UCSD-AML1 (cell line): ENCODE measurements around the gene TBL1X.
A peak's percentile ranks its signal among the peaks of the same experiment; 100 is the strongest.

ENCODE experiments used
- DNase-seq: peaks from one replicate; lab custom pipeline; 2025; ENCODE audit not compliant: unreplicated experiment; lab: John Stamatoyannopoulos, UW

Gene TBL1X

DNA sequence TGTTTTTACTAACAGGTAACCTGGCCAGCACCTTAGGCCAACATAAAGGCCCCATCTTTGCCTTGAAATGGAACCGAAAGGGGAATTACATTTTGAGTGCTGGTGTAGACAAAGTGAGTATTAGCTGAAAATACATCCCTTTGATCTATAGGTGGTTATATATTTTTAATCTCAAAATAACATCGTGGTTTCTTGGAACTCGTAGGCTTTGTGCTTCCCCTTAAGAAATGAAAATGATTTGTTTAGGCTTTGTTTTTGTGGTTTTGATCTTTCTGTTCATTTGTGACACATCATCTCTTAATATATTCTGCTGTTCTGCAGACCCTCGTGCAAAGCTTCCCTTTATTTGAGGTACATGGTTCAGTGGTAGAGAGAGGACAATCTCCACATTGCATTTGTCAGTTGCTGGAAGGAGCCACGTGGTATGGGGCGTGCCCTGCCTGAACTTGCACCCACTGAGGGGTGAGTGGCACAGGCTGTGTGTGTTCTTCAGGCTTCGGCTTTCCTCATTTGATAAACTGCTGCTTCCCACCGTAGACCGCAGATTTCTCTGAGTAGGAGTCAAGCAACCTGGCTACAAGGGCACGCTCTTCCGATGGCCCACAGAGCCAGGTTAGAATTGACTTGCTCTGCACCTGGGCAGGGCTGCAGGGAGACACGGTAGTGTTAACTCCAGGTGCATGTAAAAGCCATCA, 228.6 kb downstream of the TBL1X start:
- no peak for DNase-seq

DNA sequence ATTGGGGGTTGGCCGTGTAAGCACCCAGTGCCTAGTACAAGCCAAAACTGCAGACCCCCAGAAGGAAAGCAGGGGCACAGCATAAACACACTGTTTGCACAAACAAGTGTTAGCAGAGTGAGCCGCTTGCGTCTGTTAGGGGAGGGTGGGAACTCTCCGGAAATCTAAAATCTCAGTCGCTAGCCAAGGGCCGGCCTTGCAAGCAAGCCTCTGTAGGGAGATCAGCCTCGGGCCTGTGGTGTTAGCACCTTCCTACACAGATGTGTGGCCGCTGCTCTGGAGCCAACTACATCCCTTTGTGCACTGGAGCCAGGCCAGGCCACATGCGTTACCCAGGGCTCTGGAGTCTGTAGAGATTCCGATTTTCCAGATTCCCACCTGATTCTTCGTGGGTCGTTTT, 233.7 kb downstream of the TBL1X start:
- no peak for DNase-seq

DNA sequence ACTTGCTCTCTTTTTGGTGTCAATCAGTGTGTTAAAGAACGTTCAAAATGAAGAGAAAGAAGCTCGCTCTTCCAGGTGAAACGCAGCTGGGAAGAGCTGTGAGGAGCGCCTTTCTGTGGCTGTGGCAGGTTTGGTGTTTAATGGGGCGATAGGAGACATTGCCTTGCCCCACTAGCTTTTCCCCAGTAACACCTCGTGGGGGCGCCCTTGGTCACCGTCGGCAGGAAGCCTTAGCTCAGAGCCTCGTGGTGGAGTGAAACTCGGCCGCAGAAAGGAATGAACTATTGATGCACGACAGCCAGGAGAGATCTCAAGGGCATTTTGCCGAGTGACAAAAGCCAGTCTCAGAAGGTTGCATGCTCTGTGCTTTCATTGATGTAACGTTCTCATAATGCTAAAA, 235.7 kb downstream of the TBL1X start:
- no peak for DNase-seq

DNA sequence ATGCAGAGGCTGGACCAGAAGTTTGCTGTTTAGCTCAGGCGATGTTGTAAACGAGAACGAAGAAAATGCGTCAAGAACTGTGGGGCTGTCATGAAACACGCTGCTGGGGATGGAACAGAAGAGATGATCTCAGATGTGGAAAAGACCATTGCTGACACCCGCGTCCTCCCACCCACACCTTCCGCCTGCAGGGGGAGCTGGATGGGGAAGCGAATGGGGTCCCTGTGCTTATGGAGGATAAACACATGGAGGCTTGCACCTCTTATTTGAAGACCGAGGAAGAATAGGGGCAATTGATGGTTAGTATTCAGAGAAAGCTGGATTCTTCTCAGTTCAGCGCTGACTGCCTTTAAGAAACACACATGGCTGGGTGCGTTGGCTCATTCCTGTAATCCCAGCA, 236.9 kb downstream of the TBL1X start:
- DNase-seq: no peak

DNA sequence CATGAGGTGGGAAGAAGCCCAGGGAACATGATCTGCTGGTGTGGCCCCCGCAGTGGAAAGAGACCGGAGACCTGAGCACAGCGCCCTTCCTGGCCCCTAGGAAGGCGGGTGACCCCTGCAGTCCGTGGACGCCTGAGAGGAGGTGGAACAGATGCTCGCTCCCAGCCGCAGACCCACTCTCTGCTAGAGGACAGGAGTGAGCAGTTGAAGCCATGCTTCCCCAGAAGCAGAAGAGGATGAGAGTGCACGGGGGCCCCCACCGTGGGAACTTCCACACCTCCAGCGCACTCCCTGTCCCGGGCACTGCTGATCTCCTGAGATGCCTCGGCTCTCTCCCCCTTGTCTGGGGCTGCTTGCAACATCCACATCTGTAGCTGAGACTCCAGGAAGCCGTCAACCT, 238.5 kb downstream of the TBL1X start:
- DNase-seq: no peak

DNA sequence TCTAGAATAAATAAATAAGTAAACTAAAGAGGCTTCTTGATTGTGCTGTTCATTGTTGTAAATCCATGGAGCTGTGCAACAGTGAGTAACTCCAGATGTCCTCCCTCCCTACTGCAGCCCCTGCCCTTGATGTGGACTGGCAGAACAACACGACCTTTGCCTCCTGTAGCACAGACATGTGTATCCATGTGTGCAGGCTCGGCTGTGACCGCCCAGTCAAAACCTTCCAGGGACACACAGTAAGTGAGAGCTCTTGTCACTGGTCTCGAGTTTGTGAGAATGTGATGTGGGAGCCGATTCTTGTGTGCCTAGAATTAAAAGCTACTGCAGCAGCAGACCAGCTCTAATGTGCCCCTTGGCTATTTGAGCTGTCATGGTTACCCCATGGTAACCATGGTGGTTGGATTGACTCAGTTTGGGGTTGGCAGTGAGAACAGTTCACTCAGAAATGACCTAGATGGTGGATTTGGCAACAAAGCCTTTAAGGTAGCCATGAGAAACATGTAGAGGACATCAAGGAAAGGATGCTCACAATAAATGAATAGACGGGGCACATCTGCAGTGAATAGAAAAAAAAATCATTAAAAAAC, 240.1 kb downstream of the TBL1X start:
- DNase-seq: no peak

DNA sequence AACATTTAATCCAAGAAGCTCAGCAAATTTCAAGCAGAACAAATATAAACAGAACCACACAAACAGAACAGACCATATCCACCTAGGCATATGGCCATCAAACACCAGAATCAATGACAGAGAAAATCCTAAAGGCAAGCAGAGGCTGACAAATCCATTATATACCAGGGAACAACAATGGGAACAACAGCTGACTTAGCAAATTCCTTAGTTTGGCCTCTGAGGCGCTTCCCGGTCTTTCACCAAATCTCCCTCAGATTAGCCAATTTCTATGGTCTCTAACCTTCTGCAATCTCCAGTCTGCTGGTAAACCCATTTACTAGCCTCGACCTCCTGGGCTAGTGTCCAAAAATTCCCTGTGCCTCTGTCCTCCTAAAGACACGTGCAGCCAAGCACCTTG, 241.6 kb downstream of the TBL1X start:
- DNase-seq: no peak

DNA sequence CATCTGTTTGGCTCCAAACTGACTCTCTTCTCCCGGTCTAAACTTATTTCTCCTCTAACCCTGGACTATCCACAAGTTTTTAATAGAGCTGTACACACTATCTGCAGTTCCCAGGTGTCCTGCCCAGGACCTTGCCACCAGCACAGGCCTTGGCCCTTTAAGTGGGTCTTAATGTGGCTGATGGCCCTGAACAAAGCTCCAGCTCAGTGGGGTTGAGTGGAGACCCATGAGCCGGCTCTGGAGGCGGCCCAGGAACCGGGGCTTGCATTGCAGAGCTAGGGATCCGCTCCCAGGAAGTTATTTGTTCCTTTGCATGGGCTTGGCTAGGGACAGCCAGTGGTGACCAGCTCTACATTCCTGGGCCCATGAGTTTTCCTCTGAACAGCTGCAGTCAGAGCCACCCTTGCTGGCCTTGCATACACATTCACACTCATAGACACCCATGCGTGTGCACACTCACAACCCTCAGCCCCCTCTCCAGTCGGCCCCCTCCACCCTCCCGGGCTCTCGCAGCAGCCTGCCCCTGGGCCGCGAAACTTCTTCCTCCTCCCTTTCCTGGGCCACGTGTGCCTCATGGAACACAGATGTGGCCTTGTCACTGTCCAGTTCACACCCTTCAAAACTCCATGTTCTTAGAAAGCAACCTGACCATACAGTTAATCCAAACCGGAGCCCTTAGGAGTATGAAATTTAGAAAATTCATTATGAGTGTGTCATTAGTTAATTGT, 242.6 kb downstream of the TBL1X start:
- no peak for DNase-seq

DNA sequence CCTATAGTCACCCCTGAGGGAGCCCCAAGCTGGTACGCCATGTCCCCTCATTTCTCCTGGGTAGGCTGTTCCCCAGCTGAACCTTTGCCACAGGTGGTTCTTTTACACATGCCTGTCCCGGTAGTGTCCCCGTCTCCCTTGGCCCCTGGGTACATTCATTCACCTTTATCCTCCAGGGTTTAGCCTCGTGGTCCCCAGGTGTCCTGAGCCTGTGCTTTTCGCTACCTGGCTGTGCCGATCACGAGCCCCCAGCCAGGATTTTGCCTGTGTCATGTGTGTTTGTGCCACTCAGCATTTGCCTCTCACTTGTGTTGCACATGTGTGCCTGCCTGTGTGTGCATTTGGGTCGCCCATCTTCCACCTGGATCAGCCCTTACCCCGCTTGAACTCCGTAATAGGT, 243.2 kb downstream of the TBL1X start:
- DNase-seq: no peak

DNA sequence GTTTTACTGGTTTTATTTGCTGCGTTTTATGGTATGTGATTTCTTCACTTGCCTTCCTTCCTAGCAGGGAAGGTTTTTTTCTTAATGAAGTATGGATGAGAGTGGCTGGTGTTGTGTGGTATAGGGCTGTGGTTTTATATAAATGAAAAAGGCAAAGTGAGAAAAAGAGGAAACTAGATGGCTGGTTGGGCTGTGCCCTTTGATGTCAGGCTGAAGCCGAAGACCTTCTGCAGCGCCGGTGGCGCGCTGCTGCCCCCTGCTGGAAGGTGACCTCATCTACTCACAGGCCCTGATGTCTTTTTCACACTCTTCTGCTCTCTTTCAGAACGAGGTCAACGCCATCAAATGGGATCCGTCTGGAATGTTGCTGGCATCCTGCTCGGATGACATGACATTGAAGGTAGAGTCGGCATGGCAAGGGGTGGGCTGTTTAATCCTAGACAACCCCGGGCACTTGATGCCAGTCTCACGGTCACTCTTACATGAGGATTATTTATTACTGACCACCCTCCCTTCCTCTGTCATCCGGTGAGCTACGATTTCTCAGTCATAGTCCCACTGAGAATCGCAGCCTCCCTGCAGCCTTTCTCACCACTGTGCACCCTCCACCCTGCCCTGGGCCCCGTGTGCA, 244.2 kb downstream of the TBL1X start:
- DNase-seq: peak; percentile 82

DNA sequence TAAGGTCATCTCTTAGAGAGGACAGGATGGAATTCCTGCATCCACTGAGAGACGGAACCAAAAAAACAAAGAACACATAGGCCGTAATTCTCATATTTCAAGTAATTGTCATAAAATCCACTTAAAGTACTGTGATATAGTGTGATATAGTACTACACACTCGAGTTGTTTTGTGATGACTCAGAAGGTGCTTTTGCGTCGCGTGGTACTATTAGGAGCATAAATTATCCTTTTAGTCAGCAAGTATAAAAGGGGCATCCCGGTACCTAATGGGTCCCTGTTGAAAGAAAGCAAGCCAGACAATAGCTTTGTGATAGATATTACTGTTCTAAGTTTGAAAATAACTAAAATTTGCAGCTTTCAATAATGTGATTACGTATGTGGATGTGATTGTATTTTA, 245.5 kb downstream of the TBL1X start:
- no peak for DNase-seq

DNA sequence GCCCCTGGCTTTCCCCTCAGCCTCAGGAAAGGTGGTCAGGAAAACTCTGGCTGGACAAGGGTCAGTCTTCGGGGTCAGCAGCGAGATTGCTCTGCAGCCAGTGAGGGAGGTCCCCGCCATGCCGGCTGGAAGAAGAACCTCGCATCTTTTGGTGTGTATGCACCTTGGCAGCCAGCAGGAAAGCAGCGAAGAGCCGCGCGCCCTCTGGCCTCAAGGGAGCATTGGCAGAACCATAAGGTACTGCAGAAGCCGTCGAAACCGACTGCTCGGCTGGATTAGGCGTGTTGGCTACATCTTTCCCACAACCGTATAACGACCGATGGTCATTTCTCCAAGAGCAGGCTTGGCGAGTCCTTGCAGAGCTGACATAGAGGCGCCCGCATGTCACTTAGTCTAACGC, 252.5 kb downstream of the TBL1X start:
- DNase-seq: no peak

DNA sequence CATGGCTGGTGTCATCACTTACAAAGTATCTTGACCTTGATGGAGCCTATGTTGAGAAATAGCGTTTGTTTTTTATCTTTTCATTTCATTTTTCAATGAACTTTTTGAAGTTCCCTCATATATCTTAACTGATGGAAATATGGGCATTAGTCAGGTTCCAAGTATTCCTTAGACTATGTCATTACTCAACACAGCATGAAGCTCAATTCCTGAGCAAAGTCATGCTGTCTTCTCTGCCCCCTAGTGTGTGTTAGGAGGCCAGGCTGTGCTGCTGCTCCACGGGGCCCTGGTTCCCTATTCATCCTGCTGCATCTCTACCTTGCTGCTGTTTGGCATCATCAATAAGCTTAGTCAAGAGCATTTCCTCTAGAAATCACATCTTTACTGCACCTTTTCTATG, 259.9 kb downstream of the TBL1X start:
- no peak for DNase-seq

DNA sequence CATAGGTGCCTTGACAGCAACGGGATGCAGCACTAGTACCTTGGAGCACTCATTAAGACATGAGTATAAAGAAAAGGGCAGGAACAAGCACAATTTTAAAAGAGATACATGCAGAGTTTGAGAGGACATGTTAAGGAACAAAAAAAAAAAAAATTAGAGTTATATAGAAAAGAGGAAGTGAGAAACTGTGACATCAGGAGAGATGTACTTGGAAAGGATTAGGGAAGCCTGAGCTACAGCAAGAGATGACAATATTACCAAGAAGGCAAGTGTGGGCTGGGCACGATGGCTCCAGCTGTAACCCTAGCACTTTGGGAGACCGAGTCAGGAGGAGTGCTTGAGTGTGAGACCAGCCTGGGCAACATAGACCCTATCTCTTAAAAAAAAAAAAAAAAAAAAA, 263.4 kb downstream of the TBL1X start:
- no peak for DNase-seq

DNA sequence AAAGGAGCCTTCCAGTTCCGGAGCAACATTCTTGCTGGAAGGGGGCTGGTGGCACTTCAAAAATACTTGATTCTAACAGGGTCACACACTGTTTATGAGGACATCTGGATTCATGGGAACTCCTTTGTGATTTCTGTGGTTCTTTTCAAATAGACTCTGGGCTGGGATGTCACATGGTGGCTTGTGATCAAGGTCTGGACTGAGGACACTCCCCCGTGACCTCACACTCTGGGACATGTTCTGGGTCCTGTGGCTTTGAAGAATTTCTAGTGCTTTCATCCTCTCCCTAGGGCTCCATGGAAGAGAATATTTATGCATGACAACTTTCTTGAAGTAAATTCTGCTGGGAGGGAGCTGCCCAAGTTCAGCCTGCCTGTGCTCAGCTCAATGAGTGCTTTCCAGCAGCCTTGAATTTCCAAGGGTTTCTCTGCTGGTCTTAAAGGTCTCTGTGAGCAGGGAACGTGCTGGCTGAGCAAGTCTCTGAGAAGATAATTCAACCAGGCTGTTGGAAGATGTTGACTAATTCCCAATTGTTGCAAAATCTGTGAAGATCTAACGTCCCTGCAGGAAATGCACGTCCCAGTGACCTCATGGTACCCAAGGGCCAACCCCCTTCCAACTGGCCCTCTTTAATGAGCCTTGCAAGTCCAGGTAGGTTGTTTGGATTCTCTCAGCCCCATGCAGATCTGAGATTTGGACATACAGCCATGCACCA, 264.5 kb downstream of the TBL1X start:
- no peak for DNase-seq

DNA sequence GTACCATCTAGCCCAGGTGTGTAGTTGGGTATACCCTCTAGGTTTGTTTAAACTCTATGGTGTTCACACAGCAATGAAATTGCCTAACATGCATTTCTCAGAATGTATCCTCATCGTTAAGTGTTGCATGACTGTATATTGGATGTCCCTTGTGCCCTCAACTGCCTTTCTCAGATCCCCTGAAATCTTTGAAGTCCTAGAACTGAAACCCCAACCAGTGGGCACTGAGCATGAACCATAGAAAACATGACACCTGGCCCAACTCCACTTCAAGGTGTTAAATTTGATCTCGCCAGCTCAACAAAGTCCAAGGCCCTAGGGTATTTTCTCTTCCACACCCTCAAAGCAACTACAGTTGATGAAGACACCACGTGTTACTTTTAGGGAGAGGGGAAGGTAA, 265.2 kb downstream of the TBL1X start:
- no peak for DNase-seq

DNA sequence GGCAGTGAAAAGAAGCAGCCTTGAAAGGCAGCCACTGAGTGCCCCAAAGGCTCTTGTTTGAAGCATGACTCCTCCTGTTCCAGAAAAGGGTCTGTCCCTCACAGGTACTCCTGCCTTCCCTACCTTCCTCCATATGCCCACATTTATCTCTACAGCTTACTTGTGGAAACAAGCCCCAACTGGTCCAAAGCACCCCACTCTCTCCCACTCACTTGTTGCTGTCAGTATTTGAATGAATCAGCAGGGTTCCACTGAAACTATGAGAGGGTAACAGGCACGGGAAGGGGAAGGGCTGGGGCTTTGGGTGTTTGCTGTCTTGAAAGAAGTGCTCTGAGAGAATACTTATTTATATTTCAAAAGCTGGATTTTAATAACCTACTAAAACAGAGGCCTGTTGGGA, 265.9 kb downstream of the TBL1X start:
- no peak for DNase-seq

DNA sequence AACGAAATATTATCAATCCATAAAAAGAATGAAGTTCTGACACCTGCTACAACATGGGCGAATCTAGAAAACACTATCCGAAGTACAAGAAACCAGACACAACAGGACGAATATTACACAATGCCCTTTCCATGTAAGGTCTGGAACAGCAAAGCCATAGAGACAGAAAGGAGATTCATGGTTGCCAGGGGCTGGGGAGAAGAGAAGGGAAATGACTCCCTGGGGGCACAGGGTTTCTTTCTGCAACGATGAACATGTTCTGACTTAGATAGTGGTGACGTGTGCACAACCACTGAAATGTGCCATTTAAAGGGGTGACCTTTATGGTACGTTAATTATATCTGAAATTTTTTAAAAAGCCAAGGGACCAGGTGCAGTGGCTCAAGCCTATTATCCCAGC, 272.5 kb downstream of the TBL1X start:
- DNase-seq: no peak

DNA sequence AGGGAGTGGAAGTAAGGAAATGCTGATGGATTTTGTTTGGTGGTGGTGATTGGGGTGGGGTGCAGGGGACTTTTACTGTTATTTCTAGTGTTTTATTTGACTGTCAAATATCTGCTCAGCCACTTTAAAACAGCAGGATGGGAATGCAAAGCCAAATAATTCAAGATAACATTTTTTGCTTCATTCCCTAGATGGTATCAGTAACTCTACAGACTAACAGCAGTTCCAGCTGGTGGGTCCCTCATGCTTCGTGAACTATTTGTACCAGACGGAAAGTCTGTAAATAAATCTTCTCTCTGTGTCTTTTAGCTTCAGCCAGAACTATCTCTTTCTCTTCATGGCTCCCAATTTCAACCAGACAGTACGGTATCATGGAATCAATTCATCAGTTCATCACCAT, 273.3 kb downstream of the TBL1X start:
- no peak for DNase-seq

DNA sequence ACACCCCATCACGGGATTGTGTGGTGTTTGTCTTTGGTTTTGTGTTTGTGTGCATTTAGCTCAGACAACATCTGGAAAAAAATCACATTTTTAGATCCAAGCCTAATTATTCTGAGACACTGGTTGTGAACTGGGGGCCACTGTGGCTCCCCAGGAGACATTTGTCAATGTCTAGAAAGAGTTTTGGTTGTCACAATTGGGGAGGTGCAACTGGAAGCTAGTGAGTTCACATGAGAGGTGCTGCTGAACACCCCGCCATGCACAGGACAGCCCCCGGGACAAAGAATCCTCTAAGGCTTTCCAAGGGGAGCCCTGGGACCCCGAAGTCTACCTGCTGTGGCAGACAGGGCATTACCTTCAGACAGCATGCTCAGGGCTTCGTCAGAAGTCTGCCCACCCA, 274.3 kb downstream of the TBL1X start:
- no peak for DNase-seq

DNA sequence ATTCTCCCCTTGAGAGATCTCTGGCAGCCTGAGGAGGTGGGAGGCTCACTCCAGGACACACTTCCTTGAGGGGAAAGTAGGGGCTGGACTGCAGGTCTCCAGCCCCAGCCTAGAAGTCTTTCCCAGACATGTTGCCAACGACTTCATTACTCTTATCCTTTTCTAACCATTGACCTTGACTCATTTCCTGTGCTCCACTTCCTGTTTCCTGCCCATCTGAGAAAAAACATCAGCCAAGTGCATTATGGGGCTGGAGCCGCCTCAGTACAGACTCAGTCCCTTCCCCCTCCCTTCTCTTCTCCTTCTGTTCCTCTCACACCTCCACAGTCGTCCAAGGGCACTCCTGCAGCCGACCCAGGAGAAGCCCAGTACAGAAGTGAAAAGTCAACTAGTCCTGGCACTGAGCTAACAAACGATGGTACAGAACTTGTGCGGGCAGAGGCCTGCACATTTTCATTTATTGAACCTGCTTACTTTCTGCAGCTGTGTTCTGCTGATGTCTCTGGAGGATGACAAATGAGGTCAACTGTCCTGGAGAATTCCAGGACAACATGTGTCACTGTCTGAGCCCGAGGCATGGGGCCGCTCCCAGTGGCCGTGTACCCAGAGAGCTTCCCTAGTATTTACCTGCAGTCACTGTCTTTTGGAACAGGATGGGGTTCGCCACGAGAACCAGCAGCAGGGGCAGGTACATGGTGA, 280.7 kb downstream of the TBL1X start:
- peak; percentile 41 for DNase-seq
